ENCODE results near the gene SURF6. TPM values are rescaled to one million over a fixed set of nuclear protein-coding genes. Genes with fewer than 3 reads are reported as not detected.
"Not testable (repeated sequence)": the region's sequence is repeated elsewhere in the genome, so short reads cannot be mapped to it uniquely, and the experiment has no call there.

SURF6 gene
- total RNA-seq: 18.8 TPM

DNA sequence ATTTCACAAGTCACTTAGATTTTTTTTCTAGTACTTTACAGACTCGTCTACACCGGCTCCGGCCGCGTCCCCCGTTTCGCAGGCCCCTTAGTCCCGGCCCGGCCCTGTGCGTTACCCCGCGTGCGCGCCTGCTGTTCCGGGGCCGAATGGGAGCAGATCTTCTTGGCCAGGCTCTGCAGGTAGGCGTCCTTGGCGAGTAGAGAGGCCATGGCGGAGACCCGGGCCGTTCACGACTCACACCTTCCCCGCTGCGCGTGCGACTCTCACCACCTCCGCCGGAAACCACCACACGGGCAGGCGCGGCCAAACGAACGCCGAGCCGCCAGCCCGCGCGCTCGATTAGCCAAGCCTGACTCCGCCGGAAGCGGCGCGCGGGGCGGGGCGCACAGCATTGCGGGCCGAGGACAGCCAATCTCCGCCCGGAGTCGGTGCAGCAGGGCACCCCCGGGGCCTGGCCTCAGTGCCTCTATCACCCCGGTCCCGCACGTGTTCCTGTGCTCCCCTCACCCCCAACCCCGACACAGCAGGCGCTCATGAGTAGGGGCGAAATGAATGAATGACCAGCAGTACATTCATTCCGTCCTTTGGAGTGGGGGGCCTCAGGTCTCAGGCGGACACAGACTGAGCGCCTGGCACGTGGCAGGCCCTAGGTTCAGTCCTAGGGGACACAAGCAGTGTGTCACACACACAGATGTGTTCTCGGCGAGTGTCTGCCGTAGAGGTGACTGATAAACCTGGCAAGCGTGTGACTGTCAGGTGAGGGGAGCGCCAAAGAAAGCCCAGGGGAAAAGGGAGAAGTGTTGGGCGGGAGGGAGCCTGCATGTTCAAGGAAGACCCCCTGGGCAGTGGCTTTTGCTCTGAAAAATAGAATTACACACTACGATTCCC, at the start of gene SURF6:
Gene SURF6 (minus strand): TSS at position 265 of the 888 bp plus-strand sequence. CDS start 56 bp downstream, at position 209.
- DNase-seq (ENCODE audit: low spot score in 2 of 2) (peak; percentile 89 to 93), FAIRE-seq (no peak)

DNA sequence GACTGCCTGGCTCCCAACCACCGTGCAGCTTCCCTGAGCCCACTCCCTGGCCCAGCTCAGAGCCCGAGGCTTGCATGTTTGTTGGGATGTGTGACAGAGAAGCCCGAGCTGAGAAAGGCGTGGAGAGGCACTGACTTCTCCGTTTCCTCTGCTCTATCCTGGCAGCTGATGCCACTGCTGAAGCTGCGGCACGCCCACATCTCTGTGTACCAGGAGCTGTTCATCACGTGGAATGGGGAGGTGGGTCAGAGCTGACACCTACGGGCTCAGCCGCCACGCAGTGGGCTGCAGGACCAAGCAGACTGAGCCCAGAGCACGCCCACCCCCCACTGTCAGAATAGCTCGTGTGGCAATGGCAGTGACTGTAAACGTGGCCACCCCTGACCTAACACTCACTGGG, 49.5 kb upstream of the SURF6 start:
- DNase-seq (ENCODE audit: low spot score in 2 of 2) (no peak), FAIRE-seq (no peak)

- FAIRE-seq: no peak
These were observed 48.8 kb upstream of the SURF6 start for GRCh38 chr9:133384736-133385321.

DNA sequence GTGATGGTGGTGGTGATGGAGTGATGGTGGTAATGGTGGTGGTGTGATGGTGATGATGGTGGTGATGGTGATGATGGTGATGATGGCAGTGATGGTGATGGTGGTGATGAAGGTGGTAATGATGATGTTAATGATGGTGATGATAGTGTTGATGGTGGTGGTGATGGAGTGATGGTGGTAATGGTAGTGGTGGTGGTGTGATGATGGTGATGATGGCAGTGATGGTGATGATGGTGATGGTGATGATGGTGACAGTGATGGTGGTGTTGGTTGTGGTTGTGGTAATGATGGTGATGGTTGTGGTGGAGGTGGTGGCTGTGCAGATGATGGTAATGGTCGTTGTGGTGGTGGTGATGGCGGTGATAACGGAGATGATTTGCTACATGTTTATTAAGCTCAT, 47.5 kb upstream of the SURF6 start:
- FAIRE-seq: no peak
- DNase-seq (ENCODE audit: low spot score in 2 of 2): no peak

More at GRCh38 chr9:133384736-133385321, 48.8 kb upstream of the SURF6 start:
- no peak for DNase-seq (ENCODE audit: low spot score in 2 of 2)

DNA sequence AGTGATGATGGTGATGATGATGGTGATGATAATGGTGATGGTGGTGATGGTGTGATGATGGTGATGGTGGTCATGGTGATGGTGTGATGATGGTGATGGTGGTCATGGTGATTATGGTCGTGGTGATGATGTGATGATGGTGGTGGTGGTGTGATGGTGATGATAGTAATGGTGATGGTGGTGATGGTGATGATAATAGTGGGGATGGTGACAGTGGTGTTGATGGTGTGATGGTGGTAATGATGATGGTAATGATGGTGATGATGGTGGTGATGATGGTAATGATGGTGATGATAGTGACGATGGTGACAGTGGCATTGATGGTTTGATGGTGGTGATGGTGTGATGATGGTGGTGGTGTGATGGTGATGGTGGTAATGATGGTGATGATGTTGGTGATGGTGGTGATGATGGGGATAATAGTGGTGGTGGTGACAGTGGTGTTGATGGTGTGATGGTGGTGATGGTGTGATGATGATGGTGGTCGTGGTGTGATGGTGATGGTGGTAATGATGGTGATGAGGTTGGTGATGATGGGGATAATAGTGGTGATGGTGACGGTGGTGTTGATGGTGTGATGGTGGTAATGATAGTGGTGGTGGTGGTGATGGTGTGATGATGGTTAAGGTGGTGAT, 46.6 kb upstream of the SURF6 start:
- no peak for DNase-seq (ENCODE audit: low spot score in 2 of 2)
- no peak for FAIRE-seq

DNA sequence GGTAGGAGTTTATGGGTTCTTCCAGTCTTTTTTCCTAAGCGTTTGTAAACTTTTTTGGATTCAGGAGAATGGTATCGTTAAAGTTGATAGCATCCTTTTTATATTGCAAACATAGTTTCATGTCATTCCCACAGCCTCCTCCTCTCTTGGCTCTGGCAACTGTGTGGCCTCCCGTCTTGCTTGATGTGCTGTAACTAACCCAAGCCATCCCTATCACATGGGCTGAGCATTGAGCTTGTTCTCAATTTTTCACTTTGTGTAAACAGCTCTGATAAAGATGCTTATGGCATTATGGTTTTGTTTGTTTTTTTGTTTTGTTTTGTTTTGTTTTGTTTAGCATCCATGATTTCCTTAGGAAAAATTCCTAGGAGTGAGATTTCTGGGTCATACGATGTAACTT, 44.7 kb upstream of the SURF6 start:
- DNase-seq (ENCODE audit: low spot score in 2 of 2): no peak
- FAIRE-seq: no peak

DNA sequence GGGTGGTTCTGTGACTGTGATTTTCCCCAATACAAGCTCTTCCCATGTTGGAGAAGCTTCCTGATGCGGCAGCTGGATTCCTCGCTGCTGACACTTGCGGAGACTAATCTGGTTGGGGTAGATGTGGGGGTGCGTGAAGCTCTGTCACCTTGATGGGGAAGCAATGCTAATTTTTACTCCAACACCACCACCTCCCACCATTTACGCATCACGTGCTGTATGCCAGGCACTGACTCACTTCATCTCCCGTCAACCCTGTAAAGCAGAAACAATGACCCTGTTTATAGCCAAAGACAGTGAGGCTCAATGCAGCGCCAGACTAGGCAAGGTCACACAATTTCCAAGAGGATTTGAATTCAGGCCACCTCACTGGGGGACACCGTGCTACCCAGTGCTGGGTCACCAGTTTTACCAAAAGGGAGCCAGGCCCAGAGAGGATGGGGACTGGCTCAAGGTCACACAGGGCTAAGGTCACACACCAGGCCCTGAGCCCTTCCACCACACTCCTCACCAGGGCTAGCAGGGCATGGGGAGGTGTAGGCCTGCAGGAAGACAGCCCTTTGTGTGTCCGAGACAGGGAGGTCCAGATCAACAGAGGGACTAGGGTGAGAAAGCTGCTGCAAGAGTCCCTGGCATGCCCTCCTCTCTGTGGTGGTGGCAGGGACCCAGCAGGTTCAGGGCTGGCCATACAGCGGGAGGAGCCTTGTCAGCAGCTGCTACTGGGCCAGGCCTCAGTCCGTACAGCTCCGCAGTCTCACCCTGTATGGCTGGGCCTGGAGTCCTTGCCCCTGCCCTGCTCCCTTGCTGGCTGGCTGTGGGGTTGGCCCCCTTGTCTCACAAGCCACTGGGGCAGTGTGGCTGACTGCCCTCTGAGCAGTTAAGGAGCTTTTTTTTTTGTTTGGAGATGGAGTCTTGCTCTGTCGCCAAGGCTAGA, 43.4 kb upstream of the SURF6 start:
- DNase-seq (ENCODE audit: low spot score in 2 of 2) (no peak), FAIRE-seq (no peak)

GRCh38 chr9:133378408-133378962, 42.5 kb upstream of the SURF6 start:
- DNase-seq (ENCODE audit: low spot score in 2 of 2) (no peak), FAIRE-seq (no peak)

- FAIRE-seq: no peak
- no peak for DNase-seq (ENCODE audit: low spot score in 2 of 2)
These were observed 41.8 kb upstream of the SURF6 start for GRCh38 chr9:133377721-133378216.

DNA sequence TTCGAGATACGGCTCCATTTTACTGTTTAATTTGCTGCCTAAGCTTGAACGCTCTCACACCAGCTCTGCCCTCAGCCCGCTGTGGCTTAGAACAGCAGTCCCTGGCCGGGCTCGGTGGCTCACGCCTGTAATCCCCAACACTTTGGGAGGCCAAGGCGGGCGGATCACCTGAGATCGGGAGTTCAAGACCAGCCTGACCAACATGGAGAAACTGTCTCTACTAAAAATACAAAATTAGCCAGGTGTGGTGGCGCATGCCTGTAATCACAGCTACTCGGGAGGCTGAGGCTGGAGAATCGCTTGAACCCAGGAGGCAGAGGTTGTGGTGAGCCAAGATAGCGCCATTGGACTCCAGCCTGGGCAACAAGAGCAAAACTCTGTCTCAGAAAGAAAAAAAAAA, 41.3 kb upstream of the SURF6 start:
- FAIRE-seq; DNase-seq (ENCODE audit: low spot score in 2 of 2): not testable (repeated sequence)

DNA sequence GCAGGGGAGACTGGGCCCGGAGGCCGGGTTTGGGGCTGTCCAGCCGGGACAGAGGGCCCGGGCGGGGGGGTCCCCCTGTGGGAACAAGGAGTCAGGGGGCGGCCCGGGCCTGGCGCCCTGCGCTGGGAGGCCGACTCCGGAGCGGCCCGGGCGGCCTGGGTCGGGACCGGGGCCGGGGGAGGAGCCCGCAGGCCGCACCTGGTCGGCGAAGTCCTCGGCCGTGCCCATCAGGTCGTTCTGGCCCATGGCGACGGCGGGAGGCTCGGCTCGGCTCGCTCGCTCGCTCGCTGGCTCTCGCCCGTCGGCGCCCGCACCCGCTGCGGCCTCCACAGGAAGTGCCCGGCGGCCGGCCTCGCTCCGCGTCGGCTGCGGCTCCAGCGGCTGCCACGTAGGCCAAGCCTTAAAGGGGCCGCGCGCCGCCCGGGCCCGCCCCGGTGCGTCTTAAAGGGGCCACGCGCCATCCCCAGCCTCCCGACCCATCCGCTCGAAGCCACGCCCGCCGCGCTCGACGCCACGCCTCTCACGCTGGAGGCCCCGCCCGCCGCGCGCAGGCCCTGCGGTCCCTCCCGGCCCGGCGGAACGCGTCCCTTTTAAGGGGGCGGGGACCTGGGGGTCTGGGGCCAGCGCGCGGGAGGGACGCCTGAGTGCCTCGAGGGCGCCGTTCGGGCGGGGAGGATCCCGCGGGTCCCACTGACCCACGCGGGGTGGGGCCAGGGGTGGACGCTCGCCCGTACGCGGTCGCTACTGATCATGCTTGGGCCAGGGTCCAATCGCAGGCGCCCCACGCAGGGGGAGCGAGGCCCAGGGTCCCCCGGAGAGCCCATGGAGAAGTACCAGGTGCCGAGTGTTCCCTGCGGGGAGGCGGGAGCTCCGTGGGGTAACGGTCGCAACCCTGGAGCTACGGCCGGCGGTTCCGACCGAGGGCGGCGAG, 40.0 kb upstream of the SURF6 start, which contains the start of the genes STKLD1 and SURF4:
Gene STKLD1 (plus strand): TSS at position 643 of the 931 bp plus-strand sequence. CDS start 108 bp downstream, at position 751.
Gene SURF4 (minus strand): TSS at position 337 of the 931 bp plus-strand sequence. CDS start 91 bp downstream, at position 246.
- DNase-seq (ENCODE audit: low spot score in 2 of 2) (peak; percentile 100), FAIRE-seq (no peak)

GRCh38 chr9:133375116-133375723, 39.2 kb upstream of the SURF6 start:
- no peak for FAIRE-seq
- DNase-seq (ENCODE audit: low spot score in 2 of 2): no peak

DNA sequence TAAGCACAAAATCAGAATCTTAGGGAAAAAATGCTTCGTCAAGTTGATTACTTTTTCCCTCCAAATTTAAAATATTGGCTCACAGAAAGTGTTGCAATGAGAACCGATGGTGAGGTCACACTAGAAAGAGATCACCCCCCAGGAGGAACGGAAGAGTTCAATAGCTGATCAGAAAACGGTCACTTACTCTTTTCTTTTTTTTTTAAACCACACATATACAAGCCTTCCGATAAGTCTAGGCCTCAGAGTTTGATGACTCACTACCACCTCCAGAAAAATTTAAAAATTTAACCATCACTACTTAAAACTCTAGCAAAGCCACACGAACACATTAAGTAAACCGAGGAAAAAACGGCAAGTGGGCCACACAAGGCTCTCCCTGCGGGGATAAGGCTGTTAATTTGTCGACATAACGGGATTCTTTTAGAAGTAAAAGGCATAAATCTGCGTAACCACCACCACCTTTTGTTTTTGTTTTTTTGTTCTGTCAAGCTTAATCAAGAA, 38.7 kb upstream of the SURF6 start:
- FAIRE-seq (no peak), DNase-seq (ENCODE audit: low spot score in 2 of 2) (peak in 1 of 2 donors; percentile 39)

DNA sequence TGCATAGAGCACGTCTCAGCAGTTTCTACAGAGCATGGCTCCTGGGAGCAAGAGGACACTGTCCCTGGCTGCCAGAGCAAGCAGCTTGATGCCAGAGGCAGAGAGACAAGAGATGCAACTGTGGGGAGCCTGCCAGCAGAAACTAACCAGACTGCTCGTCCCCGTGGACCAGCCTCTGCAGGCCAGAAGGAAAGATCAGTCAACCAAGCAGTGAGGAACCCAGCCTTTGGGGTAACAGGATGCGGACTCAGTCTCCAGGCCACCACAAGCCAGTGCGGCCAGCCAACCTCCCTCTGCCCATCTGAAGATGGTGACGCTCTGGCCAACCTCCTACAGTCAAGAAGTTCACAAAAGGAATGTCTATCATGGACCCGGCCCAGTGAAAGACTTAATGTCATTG, 36.2 kb upstream of the SURF6 start:
- DNase-seq (ENCODE audit: low spot score in 2 of 2): no peak

GRCh38 chr9:133371261-133371711, 35.3 kb upstream of the SURF6 start:
- FAIRE-seq: no peak
- no peak for DNase-seq (ENCODE audit: low spot score in 2 of 2)

More for the DNA sequence above, 36.2 kb upstream of the SURF6 start:
- FAIRE-seq: no peak

DNA sequence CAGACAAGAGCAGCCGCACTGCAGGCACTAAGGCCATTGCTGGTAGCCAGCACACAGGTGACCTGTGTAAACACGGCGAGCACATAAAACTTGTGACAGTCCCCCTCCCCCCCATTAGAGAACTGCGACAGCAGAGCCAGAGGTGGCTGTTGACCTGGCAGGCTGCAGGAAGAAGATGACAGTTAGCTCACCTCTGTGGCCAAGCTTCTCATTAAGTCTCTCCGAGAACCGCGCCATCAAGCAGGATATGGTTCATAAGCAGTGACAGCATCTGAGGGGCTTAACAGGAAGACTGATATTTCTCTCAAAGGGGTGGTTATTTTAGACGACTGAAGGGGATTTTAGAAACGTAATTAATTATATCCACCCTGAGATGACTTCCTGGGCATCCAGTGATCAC, 34.7 kb upstream of the SURF6 start:
- DNase-seq (ENCODE audit: low spot score in 2 of 2) (no peak), FAIRE-seq (no peak)

DNA sequence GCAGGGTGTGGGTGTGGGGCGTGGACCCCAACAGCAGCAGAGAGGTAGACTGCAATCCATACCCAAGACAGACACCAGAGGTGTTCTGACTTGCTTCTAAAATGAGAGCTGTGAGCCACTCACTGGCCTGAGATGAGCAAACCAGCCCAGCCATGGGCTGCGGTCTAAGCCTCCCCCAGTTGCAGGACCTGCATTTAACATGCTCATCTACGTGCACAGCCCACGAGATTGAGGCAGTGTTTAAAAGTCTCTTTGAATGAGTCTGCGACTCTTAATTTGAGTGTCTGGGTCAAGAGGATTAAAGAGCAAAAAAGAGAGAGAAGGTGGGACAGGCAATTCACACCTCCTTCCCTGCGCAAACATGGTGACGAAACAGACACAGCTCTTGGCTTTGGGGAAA, 33.9 kb upstream of the SURF6 start:
- DNase-seq (ENCODE audit: low spot score in 2 of 2) (no peak), FAIRE-seq (no peak)

DNA sequence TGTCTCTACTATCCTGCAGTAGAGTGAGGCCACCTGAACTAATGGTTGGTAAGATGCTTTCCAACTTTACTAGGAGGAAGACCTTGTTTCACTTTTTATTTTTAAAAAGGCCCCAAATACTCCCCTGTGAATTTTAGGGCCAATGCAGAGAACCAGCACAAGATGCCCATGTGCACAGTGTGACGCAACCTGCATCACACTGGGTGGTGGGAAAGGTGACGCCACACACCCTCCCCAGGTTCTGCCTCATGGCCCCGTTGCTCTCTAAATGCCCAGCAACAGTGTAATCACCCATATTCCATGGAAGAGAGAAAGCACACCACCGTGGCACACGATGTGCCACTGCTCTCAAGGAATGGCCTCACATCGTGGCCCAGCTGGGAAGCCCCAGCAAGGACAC, 33.4 kb upstream of the SURF6 start:
- DNase-seq (ENCODE audit: low spot score in 2 of 2) (no peak), FAIRE-seq (no peak)
